SH-SY5Y (cell line): Measurements from ENCODE around the gene MAST4.

Source experiments
- GATA2 ChIP-seq: IDR thresholded peaks from 2 replicates; pipeline ENCODE4 v1.6.1; 2011; ENCODE audit warnings: mild to moderate bottlenecking, low read depth, low read length
- GATA3 ChIP-seq: IDR thresholded peaks from 2 replicates; pipeline ENCODE4 v1.6.1; 2011; ENCODE audit warnings: low read depth, mild to moderate bottlenecking, low read length, moderate library complexity

DNA sequence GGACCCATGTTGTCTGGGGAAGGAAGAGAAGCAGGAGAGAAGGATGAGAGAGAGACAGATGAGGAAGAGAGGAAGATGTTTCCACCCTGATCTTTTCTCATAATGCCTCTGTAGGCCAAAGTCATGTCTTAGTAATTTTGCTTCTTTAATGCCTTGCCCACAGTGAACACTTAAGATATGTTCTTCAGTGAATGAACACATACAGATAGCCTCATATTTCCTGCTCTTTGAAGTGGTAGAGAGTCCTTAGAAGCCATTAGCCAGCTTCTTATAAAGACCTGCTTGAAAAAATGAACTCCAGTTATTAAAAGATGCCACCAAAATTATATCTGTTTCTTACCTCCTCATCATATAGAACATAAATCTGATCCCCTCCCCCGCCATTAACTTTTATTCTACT is 356.0 kb downstream of the MAST4 start:
- no peak for TF ChIP-seq GATA3
- no peak for TF ChIP-seq GATA2
